Measurements from ENCODE around the gene TMEFF1.
"Not testable (repeated sequence)": the region's sequence is repeated elsewhere in the genome, so short reads cannot be mapped to it uniquely, and the experiment has no call there.

The TMEFF1 gene, protein sequence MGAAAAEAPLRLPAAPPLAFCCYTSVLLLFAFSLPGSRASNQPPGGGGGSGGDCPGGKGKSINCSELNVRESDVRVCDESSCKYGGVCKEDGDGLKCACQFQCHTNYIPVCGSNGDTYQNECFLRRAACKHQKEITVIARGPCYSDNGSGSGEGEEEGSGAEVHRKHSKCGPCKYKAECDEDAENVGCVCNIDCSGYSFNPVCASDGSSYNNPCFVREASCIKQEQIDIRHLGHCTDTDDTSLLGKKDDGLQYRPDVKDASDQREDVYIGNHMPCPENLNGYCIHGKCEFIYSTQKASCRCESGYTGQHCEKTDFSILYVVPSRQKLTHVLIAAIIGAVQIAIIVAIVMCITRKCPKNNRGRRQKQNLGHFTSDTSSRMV

DNA sequence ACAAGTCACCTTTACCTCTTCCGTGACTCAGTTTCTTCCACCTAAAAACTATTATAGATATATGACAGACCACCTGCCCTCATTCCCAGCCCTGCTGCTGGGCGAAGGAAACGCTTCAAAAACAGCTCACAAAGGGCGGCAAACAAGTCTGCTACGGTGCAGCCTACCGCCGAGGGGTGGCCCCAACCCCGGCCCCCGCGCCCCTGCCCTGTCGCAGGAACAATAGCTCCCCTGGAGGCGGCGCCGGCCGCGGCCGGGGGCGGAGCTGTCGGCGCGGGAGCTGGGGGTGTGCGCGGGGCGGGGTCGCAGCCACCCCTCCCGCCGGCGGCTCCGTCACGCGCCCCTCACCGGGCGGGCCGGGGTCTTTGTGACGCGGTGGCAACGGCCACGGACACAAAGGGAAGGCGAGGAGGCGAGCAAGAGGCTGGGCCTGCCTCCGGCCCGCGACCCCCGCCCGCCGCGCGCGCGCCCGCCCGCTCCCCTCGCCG is at the start of gene TMEFF1:
Gene TMEFF1, plus strand, starts transcription at position 362 of the 488 bp plus-strand sequence. CDS start 396 bp downstream, outside the sequence.
- DNase-seq, result peak; percentile 18

DNA sequence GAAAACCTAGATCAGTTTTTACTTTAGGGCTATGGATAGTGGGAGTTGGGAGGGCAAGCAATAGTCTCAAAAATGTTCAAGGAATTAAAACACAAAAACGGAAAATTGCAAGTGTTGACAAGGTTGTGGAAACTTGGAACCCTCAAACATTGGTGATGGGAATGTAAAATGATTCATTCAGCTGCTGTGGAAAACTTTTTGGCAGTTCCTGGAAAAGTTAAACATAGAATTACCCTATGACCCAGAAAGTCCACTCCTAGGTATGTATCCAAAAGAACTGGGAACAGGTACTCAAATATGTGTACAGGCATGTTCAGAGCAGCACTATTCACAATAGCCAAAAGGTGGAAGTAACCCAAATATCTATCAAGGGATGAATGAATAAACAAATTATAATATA is 47.2 kb upstream of the TMEFF1 start:
- DNase-seq, result no peak

DNA sequence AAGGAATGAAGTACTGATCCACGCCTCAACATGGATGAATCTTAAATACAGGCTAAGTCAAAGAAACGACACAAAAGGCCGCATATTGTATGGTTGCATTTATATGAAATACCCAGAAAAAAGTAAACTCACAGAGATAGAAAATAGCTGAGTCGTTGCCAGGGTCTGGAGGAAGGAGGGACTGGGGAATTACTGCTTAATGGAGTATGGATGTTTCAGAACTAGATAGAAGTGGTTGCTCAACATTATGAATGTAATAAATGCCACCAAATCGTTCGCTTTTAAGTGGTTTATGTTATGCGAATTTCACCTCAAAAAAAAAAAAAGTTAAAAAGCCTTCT is 46.8 kb upstream of the TMEFF1 start:
- DNase-seq, result no peak

DNA sequence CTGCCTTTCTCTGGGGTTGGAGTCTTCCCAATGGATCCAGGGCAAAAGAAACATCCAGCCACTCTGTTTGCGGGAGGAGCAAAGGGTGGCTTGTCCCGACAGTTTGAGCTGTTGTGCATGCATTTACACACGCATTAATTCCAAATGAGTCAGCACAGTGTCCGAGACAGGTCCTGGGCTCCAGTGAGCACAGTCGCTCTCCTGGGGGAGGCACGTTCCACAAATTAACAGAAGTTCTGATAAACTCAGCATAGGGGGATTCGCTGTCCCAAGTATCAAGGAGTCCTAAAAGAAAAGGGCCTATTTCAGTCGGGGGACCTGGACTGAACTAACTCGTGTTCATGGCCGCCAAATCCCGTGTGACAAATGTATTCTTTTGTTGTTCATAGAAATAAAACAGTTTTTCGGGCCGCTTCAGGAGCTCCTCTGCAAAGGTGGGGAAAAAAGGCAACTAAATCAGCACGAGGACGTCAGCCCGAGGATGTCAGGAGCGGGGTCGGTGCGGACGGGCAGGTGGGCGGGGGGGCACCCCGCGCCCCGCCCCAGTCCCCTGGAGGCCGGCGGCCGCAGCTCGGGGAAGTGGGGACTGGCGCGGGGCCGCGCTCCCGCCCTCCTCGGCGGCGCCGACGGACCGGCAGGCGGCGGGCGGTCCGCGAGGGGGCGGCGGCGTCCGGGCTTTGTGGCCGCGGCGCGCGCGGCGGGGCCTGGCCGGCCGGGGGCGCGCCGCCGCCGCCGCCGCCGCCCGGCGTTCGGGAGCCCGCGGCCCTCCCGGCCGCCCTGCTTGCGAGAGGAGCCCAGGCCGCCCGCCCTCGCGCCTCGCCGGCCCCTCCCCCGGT is 46.2 kb upstream of the TMEFF1 start, which contains the start of gene MSANTD3:
Gene MSANTD3, plus strand, starts transcription at position 614 of the 836 bp plus-strand sequence. CDS start 14,796 bp downstream, outside the sequence.
- DNase-seq, result no peak

DNA sequence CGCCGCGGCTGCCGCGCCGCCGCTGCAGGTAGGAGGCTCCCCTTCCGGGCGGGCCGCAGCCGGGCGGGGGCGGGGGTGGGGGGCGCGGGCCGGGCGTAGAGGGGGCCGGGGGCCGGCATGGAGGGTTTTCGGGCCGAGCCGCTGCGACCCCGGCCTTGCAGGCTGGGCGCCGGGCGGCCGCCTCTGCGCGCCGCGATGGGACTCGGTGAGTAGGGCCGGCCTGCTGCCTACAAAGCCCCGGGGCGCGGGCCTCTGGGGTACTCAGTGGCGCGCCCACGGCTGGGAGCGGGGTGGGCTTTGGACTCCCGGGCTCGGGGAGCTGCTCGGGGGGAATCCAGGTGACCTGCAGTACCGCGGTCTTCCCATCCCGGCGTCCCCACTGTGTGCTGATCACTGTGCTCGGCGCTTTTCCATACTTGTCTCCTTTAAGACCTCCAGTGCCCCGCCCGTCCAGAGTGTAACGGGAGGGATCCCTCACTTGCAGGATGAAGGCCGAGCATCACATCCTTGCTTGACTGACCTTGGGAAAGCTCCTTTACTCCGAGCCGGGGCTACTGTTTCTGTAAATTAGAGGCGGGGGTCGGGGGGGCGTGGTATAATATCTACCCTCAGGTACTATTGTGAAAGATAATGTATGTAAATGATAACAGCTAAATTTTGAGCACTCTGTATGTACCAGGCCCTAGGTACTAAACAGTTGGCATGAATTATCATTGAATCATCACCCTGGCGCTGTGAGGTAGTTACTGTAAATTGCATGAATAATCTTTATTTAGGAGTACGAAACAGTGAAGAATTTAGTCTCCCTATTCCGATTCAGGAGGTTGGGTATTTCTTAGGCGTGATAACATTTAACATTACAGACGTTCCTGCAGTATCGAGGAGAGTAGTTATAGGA is 45.3 kb upstream of the TMEFF1 start:
- DNase-seq, result no peak

DNA sequence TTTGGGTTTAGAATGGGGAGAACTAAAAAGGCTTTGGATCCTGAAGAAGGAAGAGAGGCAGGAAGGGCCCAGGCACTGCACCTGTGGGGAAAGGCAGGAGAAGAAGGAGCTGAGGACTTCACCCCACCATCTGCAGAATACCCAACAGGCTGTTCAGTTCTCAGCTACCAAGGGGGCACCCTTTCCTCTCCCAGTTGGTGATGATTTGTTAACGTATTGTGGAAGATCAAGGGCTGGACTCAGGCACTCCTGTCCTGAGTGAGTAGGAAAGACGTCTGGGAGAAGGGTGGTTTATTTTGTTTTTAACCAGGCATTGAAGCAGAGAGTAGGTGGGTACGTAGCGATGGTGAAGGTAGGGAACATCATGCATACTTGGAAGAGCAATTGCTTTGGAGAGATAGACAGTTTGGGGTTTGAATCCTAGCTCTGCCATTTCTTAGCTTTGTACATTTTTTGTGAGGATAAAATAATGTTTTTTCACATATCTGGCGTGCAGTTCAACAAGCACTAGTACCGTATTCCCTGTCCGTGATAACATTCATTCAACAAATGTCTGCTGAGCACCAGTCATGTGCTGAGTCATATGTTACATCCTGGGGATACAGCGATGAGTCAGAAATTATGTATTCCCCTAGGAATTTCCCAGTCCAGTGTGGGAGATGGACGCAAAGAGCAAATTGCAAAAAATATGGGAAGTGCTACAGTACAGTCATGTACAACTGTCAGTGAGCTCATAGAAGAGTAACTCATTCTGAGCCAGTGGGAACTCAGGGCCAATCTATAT is 43.9 kb upstream of the TMEFF1 start:
- no peak for DNase-seq

DNA sequence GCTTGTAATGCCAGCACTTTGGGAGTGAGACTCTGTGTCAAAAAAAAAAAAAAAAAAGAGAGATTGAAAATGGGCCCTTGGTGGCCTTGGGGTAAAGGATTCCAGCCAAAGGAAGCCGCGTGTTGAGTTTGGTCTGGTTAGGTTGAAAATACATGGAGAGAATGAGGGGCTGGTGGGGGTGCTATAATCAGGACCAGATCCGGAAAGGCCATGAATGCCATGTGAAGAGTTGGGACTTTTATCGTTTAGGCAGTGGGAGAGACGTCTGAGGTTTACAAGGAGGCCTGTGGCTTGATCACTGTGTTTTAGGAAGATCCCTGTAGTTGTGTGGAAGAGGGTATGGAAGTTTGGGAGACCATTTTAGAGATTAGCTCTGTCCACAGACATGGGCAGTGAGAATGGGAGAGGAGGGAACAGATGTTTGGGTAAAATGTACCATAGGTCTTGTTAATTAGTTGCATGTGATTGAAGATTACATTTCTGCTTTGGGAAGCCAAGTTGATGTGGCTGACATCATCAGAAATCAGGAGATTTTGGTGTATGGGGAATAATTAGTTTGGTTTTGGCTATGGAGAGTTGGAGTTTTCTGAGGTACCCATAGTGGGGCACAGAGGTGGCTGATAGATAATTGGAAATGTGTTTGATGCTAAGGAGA is 42.5 kb upstream of the TMEFF1 start:
- DNase-seq, result no peak

DNA sequence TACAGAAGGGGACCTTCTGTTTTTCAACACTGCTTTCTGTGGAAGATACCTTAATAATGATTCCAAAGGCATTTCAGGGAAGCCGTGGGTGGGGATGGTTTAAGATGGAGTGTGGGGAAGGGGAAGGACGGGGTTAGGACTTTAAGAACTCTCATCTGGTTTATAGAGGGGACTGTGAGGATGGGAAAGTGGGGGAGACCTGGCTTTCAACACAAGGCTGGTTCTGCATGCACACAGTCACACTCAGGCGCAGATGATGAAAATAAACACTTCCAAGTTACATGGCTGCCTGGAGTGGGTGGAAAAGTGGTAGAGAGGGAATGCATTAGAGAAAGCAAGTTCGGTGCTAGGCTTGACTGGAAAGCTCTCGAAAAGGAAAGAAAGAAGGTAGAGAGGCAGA is 41.1 kb upstream of the TMEFF1 start:
- no peak for DNase-seq

DNA sequence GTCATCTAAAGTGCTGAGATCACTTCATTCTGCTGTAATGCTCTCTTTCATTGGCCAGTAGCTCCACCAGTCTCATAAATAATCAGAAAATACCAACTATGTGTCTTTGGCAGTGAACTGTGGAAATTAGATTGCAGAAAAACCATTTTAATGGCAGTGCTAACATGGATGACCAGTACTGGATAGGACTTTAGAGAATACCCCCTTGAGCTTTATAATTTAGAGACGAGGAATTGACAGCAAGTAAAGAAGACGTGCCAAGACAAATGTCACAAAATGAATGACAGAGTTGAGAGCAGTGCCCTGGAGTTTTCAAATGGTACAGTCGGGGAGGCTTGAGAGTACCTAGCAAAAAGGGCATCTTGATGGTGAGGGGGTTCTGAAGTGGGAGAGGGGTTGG is 40.2 kb upstream of the TMEFF1 start:
- no peak for DNase-seq

DNA sequence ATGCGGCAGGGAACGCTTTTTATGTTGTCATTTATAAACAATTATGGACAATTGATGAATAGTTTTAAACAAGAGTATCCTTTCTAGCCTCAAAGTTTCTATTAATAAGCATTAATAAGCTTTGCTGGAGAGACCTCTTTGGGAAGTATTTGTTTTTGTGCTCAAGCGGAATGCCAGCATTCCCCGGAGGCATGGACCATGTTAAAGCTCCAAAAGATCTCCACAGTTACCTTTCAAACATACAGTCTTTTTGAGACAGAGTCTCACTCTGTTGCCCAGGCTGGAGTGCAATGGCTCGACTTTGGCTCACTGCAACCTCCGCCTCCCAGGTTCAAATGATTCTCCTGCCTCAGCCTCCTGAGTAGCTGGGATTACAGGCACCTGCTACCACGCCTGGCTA is 36.4 kb upstream of the TMEFF1 start:
- no peak for DNase-seq

DNA sequence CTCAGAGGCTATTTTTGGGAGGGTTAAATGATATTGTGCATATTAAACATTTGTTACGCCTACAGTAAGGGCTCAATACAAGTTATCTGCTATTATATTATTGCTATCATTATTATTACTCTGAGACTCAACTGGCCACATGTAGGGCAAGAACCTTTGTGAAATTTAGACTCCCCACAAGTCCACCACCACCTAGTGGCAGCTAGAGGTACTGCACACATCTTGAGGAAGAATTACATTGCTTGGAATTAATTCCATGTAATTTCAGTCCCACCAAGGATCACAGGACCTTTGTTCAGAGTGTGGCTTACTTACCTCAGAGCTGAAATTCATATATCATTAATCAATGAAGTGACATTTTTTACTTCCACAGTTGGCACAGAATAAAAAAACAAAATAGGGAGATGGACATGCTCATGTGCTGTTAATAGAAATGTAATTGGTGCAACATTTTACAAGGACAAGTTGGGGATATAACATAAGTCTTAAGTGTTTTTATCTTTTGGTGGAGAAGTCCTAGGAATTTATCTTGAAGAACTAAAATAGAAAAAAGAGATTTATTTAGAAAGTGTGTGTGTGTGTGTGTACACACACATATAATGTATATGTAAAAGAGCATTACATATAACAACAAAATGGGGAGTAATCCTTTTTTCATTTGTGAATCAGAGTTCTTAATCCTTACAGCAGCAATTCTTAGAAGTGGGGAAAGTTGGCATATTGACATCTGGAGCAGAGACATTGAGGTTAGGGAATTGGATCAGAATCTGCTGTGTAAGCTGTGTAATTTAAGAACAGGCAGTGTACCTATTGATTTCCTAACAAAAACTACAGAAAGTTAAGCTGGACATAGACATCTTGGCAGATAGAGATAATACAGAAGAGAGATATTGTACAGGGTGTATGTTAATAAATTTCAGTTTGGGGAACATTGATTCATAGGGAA is 34.8 kb upstream of the TMEFF1 start:
- DNase-seq, result no peak

DNA sequence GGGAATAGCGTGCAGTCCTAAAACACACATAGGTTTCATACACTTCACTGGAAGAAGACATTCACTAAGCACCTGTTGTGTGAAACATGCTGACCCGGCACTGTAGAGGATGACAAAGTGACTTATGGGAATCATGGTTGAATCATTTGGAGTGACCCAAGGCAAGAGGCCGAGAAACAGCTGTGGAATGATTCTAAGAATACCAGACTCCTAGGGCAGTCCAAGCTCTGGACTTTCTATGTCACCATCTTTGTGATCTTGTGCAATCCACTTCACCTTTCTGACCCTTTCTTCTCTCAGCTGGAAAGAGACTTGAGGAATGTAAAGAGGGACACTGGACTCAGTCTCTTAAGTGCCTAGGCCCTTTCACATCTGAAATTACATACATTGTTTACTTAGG is 32.9 kb upstream of the TMEFF1 start:
- no peak for DNase-seq

DNA sequence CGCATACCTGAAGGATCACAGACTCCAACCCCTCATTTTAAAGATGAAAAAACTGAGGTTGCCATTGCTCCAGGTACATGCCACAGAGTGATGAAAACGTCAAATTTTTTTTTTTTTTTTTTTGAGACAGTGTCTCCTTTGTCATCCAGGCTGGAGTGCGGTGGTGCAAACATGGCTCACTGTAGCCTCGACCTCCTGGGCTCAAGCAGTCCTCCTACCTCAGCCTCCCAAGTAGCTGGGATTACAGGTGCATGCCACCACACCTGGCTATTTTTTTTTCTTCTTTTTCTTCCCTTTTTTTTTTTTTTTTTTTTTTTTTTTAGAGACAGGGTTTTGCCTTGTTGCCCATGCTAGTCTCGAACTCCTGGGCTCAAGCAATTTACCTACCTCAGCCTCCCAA is 32.5 kb upstream of the TMEFF1 start:
- DNase-seq, result not testable (repeated sequence)

DNA sequence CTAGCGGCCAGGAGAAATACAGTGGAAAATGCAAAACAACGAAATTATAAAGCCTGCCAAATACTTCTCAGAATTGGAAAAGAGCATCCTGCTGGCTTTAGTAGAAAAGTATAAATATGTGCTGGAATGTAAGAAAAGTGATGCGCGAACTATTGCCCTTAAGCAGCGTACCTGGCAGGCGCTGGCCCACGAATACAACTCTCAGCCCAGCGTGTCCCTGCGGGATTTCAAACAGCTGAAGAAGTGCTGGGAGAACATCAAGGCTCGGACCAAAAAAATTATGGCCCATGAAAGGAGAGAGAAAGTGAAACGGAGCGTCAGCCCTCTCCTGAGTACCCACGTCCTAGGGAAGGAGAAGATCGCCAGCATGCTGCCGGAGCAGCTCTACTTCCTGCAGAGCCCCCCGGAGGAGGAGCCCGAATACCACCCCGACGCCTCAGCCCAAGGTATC is 31.0 kb upstream of the TMEFF1 start:
- DNase-seq, result no peak

DNA sequence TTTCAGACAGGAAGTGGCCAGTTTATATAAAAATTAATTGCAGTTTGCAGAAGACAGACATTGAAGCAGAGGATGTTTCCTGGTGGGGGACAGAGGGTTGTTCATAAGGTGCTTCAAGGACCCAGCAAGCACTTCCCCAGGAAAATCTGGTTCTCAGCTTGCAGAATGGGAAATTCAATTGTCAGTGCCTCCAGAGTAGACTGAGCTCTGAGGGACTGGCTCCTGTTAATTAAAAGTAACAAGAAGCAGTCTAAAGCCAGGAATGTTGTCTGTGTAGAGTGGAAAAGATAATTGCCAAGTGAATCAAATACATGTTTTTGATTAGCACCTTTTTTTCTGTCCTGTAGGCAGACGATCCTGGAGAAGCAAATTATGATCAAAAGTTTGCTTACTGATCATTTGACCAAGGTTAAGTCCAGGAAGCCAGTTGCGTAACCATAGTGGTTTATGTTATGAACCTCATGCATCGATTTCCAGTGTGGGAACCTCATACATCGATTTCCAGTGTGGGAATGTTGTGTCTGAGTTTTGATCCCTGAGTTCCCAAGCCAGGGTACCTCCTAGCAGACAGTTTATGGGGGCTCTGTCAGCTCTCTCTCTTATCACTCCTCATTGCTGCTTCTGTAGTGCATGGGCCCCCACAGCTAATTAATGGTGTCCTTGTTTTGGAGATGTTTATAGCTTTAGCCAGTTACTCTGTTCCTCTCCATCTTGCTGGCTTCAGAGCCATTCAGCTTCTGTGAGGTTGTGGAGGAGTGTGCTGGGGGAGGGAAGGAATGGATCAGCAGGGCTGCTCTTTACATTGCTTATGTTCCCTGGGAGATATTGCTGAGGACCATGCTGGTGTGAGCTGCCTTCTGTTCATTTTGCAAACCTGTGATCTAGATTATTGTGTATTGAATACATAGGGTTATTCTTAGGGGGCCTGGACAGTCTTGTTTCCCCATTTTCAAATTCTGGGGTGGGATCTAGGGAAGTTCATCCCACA is 28.9 kb upstream of the TMEFF1 start:
- DNase-seq, result no peak

DNA sequence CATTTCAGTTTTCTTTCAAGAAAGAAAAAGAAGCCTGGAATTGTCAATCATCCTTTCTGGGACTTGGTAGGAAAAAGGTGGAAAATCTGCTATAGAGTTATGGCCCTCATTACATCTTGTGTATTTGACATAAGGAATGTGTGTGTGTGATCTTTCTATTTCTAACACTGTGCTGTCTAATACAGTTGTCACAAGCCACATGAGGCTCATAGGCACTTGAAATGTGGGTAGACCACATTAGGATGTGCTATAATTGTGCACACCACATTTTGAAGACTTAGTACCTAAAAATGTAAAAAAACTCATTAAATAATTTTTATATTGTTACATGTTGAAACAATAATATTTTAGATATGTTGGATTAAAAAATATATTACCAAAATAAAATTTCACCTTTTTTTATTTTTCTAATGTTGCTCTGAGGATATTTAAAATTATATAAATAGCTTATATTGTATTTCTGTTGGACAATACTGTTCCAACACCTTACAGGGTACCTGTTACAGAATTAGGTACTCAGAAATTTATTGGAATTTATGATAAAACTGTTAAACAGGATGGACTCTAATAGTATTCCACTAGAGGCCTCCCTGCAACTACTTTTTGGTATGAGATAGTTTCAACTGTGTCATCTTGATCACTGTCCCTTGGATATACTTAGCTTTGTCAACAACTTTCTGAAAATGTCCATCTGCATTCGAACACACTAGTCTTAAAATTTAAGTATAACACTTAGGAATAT is 27.6 kb upstream of the TMEFF1 start:
- DNase-seq, result no peak

DNA sequence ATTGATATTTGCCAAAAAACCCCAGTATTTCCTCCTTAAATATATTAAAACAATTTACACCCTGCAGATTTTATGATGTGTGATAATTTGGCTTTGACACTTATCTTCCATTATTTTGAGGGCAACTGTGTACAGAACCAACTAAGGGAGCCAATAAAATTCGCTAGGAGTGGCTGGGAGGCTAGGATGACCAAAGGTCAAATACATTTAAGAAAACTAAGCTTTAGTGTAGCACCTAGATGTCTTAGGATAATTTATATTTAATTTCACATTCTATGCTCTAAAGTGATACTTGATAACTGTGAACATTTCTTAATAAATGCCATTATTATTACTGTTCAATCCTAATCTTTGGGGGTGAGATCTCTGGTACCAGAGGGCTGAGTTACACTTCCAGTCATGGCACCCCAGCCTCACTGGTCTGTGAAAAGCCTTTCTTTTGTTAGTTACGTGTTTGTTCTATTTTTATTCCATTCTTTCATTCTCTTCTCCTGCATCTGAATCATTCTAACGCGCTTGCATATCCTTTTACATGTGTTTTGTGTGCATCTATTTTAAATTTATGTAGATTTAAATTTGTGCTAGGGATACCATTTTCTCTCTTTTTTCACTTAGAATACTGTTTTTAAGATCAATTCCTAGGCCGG is 26.9 kb upstream of the TMEFF1 start:
- no peak for DNase-seq

DNA sequence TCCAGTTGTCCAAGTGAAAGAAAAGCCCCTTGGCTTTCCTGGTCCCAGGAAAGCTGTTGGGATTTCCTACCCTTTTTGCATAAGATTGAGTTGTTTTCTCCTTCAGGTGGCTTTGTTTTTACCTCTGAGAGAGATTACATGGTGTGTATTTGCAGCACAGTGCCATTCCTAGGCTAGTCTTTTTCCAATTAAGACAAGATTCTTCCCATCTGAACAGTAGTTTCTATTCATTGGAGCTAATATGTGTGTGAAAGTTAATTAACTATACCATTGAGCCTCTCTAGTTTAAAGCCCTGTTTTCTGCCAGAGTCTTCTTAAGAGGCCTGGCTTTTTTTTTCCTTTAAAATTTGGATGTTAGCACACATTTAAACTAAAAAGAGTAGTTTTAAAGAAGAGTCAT is 25.9 kb upstream of the TMEFF1 start:
- no peak for DNase-seq

Measured in NCI-H1417 treated with DMSO at 0.1 percent for 48 hours (cell line).